Measurements from ENCODE around the gene TMEM117. TPM values are rescaled to one million over a fixed set of nuclear protein-coding genes. Genes with fewer than 3 reads are reported as not detected.

The TMEM117 gene
- polyA plus RNA-seq, 4 donors: 11.4 to 19.7 (median 15.1) TPM

- DNase-seq (ENCODE audit: low read depth in 4 of 4, low spot score in 3 of 4): no peak
Observed at GRCh38 chr12:44260581-44260980, 424.7 kb downstream of the TMEM117 start.

- DNase-seq (ENCODE audit: low read depth in 4 of 4, low spot score in 3 of 4): no peak
Observed at GRCh38 chr12:44285321-44285960, 449.6 kb downstream of the TMEM117 start.

DNA sequence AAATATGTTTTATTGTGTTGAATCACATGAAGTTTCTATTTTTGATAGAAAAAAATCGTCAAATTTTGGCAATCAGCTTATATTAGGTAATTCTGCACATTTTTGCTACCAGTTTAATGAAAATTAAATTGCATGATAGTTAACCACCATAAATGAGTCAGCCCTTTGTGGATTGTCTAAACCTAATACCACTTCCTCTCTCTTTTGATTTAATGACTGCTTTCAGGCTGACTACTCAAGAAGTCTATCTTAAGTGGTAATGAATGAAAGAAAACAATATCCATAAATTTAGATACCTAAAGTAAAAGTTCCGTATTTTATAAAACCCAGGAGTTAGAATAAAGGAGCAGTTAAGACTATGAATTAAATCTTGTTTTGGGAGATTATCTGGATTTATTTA is 450.5 kb downstream of the TMEM117 start:
- DNase-seq (ENCODE audit: low read depth in 4 of 4, low spot score in 3 of 4): no peak

- DNase-seq (ENCODE audit: low read depth in 4 of 4, low spot score in 3 of 4): no peak
Observed at GRCh38 chr12:44286821-44287505, 451.1 kb downstream of the TMEM117 start.

GRCh38 chr12:44287545-44287944 is 451.7 kb downstream of the TMEM117 start:
- no peak for DNase-seq (ENCODE audit: low read depth in 4 of 4, low spot score in 3 of 4)

DNA sequence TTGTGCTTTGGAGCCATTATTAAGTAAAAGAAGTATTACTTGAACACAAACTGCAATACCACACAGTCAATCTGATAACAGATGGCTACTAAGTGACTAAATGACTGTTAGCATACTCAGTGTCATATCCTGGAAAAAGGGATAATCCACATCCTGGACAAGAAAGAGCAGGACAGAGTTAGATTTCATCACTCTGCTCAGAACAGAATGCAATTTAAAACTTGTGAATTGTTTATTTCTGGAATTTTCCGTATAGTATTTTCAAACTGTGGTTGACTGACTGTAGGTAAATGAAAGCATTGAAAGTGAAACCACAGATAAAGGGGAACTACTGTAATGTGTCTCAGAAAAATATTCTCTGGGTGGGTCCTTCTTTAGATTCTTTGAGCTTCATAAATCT is 458.8 kb downstream of the TMEM117 start:
- DNase-seq (ENCODE audit: low read depth in 4 of 4, low spot score in 3 of 4): no peak

DNA sequence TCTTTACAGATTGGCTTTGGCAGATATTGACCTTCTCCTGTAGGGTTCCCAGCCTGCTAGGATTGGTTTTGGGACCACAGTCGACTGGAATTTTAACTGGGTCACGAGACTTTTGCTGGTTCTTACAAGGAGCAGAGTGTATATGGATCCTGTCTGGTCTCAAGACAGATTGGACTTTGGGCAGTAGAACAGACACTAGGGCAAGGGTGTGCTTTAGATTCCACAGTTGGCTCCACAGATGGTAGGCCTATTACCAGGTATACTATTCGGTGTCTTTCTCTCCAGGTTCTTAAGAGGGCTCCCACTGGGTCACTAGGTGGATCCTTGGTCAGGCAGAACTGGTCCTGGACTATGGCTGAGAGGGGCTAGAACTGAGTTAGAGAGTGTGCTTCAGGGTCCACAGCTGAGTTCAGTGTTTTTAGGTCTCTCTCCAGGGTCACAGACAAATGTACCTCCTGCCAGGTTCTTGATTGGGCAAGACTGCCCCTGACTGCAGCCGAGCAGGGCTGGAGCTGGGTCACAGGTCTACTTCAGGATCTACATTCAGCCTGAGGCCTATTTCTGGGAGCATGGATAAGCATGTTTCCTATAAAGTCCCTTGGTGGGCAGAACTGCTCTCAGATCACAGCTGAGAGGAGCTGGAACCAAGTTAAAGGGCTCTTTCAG is 460.2 kb downstream of the TMEM117 start:
- DNase-seq (ENCODE audit: low read depth in 4 of 4, low spot score in 3 of 4): no peak

DNA sequence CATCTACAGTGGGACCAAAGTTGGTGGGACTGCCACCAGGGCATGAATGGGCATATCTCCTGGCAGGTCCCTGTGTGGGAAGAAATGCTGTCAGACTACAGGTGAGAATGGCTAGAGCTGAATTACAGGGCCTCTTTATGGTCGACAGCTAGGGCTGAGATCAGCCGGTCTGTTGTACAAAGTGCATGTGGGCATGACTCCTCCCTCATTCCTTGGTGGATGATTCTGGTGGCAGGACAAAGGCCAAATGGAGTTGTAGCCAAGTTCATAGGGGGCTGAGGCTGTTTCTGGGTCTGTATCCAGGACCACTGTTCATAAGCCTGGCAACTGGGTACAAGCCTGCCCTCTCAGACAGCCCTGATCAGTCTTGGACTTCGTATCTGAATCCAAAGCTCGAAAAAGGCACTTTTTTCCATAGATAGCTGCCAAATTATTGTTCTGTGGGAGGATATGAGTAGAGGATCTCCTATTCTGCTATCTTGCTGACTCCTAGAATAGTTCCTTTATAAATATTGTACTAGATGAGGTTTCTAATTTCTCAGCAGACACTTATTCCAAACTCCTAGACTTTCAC is 460.8 kb downstream of the TMEM117 start:
- DNase-seq (ENCODE audit: low read depth in 4 of 4, low spot score in 3 of 4): no peak

DNA sequence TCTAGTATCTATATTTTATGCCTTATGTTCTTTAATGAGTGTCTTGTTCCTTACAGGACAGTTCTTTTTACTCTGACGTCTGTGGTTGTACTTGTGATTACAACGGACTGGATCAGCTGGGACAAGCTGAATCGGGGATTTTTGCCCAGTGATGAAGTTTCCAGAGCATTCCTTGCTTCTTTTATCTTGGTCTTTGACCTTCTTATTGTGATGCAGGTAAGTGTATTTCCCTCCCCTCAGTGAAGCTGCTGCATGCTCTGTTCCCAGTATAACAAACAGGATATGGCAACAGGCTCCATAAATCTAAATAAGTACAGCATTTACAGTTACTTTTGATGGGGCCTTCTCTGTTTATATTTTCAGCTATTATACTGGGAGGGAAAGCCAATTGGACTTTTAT is 463.6 kb downstream of the TMEM117 start:
- DNase-seq (ENCODE audit: low read depth in 4 of 4, low spot score in 3 of 4): no peak

DNA sequence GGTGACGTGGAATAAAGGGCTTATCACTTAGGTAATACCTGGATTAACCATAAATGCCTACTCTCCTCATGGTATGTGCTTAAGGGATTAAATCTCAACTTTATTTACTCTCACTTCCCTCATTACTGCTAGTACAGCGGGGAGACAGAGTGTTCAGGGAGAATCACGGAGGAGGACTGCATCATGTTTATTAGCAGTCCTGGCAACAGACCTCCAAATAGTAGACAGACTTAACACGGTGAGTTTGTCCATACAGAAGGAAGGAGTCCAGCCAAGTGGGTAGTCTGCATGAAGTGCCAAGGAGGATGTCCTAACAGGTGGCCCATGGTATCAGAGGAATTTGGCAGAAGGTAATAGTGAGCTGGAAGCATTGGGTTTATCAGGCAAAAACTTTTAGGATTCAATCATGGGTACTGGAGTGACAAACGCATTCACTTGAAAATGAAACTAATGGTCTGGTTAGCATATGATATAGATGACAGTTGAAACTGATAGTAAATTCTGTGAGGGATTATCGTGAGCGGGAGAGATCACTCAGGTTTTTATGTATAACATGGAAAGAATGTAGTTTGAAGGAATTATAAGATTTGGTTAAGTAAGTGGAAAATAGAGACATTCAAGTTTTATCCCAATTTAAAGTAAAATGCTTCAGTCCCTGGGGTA is 471.8 kb downstream of the TMEM117 start:
- DNase-seq (ENCODE audit: low read depth in 4 of 4, low spot score in 3 of 4): no peak

DNA sequence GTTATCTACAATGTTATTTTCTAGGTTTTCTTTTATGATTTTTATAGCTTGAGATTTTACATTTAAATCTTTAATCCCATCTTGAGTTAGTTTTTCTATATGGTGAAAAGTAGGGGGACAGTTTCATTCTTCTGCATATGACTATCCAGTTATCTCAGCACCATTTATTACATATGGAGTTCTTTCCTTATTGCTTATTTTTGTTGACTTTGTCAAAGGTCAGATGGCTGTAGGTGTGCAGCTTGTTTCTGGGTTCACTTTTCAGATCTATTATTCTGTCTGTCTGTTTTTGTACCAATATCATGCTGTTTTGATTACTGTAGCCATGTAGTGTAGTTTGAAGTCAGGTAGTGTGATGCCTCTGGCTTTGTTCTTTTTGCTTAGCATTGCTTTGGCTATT is 477.3 kb downstream of the TMEM117 start:
- no peak for DNase-seq (ENCODE audit: low read depth in 4 of 4, low spot score in 3 of 4)

DNA sequence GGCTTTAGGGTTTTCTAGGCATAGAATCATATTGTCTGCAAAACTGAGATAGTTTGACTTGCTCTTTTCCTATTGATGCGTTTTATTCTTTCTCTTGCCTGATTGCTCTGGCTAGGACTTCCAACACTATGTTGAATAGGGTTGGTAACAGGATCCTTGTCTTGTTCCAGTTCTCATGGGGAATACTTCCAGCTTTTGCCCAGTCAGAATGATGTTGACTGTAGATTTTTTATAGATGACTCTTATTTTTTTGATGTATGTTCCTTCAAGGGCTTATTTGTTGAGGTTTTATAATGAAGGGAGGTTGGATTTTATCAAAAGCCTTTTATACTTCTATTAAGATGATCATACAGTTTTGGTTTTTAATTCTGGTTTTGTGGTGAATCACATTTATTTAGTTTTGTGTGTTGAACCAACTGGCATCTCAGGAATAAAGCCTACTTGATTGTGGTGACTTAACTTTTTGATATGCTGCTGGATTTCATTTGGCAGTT is 478.2 kb downstream of the TMEM117 start:
- no peak for DNase-seq (ENCODE audit: low read depth in 4 of 4, low spot score in 3 of 4)

DNA sequence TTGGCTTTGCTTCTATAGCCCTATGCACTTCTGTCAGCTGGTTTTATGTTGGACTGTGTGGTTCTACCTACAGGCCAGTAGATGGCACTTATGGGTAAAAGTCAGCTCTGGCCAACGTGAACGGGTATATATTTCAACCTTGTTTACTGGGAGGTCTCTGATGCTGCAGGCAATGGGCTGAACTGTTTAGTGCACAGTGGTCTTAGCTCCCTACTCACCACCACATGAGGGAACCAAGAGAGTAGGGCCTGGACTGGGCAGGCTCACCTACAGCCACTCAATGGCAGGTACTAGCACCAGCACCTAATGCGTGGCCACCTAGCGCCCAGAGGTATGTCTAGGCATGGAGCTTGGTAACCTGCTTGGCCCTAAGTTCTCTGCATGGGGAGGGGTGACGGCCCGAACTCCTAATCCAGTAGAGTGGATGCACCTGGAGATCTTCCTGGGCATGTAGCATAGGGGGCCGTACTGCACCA is 481.8 kb downstream of the TMEM117 start:
- peak in 2 of 4 donors; percentile 10 to 24 for DNase-seq (ENCODE audit: low read depth in 4 of 4, low spot score in 3 of 4)

- no peak for DNase-seq (ENCODE audit: low read depth in 4 of 4, low spot score in 3 of 4)
Observed at GRCh38 chr12:44331269-44331668, 495.4 kb downstream of the TMEM117 start.

DNA sequence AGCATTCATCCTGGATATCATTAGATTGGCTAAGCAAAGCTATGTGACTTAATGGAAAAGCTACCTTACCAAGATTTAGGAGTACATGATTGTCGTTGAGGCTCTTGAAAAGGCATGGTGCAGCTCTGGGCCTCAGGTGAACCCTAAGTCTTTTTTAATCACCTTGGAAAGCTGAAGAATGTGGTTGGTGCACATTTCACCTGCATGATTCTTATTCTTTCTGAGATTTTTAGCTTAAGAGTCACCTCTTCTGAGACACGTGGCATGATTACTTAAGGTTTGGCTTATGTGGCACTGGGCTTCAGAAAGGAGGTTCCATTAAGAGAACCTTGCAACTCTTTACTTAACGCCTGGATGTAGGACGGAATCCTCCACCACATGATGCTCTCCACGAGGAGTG is 498.5 kb downstream of the TMEM117 start:
- no peak for DNase-seq (ENCODE audit: low read depth in 4 of 4, low spot score in 3 of 4)

- DNase-seq (ENCODE audit: low read depth in 4 of 4, low spot score in 3 of 4): no peak
Observed at GRCh38 chr12:44335030-44335429, 499.1 kb downstream of the TMEM117 start.

DNA sequence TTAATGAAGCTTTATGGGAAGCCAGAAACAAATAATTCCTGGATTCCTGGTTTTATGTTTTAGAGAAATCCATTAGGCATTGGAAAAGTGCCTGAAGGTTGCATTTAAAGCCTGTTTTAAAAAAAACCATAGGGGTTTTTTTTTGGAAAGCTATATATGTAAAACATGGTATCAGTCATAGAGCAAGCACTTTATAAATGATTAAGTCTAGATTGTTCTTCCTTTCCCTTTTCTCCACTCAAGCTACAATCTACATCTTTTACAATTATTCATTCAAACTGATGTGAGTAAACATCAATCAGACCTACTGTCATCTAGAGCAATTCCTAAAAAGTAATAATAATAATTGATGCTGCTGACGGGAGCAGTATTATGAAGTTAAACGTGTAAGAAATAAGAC is 500.7 kb downstream of the TMEM117 start:
- no peak for DNase-seq (ENCODE audit: low read depth in 4 of 4, low spot score in 3 of 4)

- no peak for DNase-seq (ENCODE audit: low read depth in 4 of 4, low spot score in 3 of 4)
Observed at GRCh38 chr12:44342371-44342770, 506.5 kb downstream of the TMEM117 start.

DNA sequence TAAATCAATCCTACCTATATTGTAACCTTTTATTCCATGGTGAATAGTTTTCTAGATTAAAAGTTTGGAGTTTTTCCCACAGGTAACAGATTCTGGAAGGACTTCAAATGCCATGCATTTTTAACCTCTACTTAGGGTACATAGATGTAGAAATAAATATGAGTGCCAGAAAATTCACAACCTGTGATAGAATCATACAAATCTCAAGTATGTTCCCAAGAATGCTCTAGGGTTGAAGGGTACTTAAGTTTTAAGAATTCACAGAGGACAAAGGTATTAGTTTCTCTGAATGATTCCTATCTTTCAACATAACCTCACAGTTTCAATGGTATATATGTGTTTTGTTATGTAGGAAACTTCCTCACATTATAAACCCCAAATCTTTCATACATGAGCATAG is 511.3 kb downstream of the TMEM117 start:
- DNase-seq (ENCODE audit: low read depth in 4 of 4, low spot score in 3 of 4): no peak

- no peak for DNase-seq (ENCODE audit: low read depth in 4 of 4, low spot score in 3 of 4)
Observed at GRCh38 chr12:44357494-44357893, 521.6 kb downstream of the TMEM117 start.

- no peak for DNase-seq (ENCODE audit: low read depth in 4 of 4, low spot score in 3 of 4)
Observed at GRCh38 chr12:44358636-44359035, 522.8 kb downstream of the TMEM117 start.
